A549 (cell line): ENCODE measurements around the gene SLC26A2. TPM values are rescaled to one million over a fixed set of nuclear protein-coding genes. Genes with fewer than 3 reads are reported as not detected.

Source experiments
- ATAC-seq, 2 experiments: fragments of 200-7000 bp in 1 of 2; fragments of >200 bp in 1 of 2; cut with Nextera tagmentation in 1 of 2; cut with Tn5 transposase in 1 of 2; 3 replicates each; pipeline versions ENCODE4 v1.8.0 to v1.9.1; 2018 to 2020; ENCODE audit warnings: mild to moderate bottlenecking in 1 of 2, moderate library complexity in 1 of 2
- CTCF ChIA-PET: fragments of 300-600 bp; sonication (Branson Sonifier 250); formaldehyde crosslinking; extraction: SDS; loops from one replicate; lab custom pipeline; 2021; ENCODE audit warnings: antibody characterized with exemption, inconsistent platforms; lab: Yijun Ruan, JAX
- POLR2A ChIA-PET: fragments of 350-600 bp; formaldehyde crosslinking; extraction: SDS; loops from one replicate; lab custom pipeline; 2021; ENCODE audit warnings: antibody characterized with exemption, inconsistent platforms; lab: Yijun Ruan, JAX
- DNase-seq, 2 experiments: peaks; one replicate each; pipeline versions ENCODE4 v3.0.0 to v3.0.0-alpha.2; 2011 to 2016; ENCODE audit warnings: low read depth in 1 of 2, low spot score in 1 of 2
- FAIRE-seq: peaks from 2 replicates; lab custom pipeline; 2011; peaks lifted over from hg19 to GRCh38; lab: Jason Lieb, UNC
- H3K27ac ChIP-seq, 2 experiments: fragments of >200 bp; sonication (Bioruptor Twin); formaldehyde crosslinking; 3 replicates each; pipeline ENCODE4 v1.5.1; 2016 to 2017
- H3K4me1 ChIP-seq: fragments of >200 bp; sonication (Bioruptor Twin); formaldehyde crosslinking; 3 replicates; pipeline ENCODE4 v1.6.1; 2016
- H3K4me2 ChIP-seq: fragments of >200 bp; sonication (Bioruptor Twin); formaldehyde crosslinking; 3 replicates; pipeline ENCODE4 v1.6.1; 2016
- H3K4me3 ChIP-seq: fragments of >200 bp; sonication (Bioruptor Twin); formaldehyde crosslinking; 3 replicates; pipeline ENCODE4 v1.5.1; 2016
- H3K9me3 ChIP-seq: fragments of >200 bp; sonication (Bioruptor Twin); formaldehyde crosslinking; 3 replicates; pipeline ENCODE4 v1.6.1; 2016
- BHLHE40 ChIP-seq: IDR thresholded peaks from 2 replicates; pipeline ENCODE4 v1.6.1; 2012; ENCODE audit warnings: low read depth, low read length, inconsistent platforms
- CBX2 ChIP-seq: fragments of 200-600 bp; sonication (generic); IDR thresholded peaks from 2 replicates; pipeline ENCODE4 v1.6.1; 2016; ENCODE audit warnings: low read depth, mild to moderate bottlenecking, borderline replicate concordance
- CBX8 ChIP-seq: fragments of 200-600 bp; sonication (generic); IDR thresholded peaks from 2 replicates; pipeline ENCODE4 v1.6.1; 2016
- CEBPB ChIP-seq, 2 experiments: fragments of >200 bp in 1 of 2; sonication (Bioruptor Twin) in 1 of 2; formaldehyde crosslinking in 1 of 2; IDR thresholded peaks; 2 replicates each; pipeline ENCODE4 v1.6.1; 2012 to 2016
- CHD4 ChIP-seq: fragments of 200-600 bp; sonication (generic); IDR thresholded peaks from 2 replicates; pipeline ENCODE4 v1.6.1; 2016; ENCODE audit warnings: antibody characterized with exemption, mild to moderate bottlenecking, borderline replicate concordance
- ELK1 ChIP-seq: fragments of 150-350 bp; IDR thresholded peaks from 2 replicates; pipeline ENCODE4 v1.6.1; 2014; ENCODE audit warnings: low read depth, mild to moderate bottlenecking, low read length
- GATA3 ChIP-seq: IDR thresholded peaks from 2 replicates; pipeline ENCODE4 v1.6.1; 2012; ENCODE audit warnings: borderline replicate concordance
- HMGXB4 ChIP-seq: fragments of 250-450 bp; sonication (Bioruptor Pico); IDR thresholded peaks from 2 replicates; pipeline ENCODE4 v1.5.0; 2021; ENCODE audit warnings: mild to moderate bottlenecking, moderate library complexity, borderline replicate concordance
- HOXB13 ChIP-seq: fragments of 250-450 bp; sonication (Bioruptor Pico); IDR thresholded peaks from 2 replicates; pipeline ENCODE4 v1.5.0; 2020; ENCODE audit warnings: low read depth, mild to moderate bottlenecking, moderate library complexity
- JUN ChIP-seq, 2 experiments: fragments of >200 bp; sonication (Bioruptor Twin); formaldehyde crosslinking; IDR thresholded peaks; 2 replicates in 1 of 2; 3 replicates in 1 of 2; pipeline ENCODE4 v1.6.1; 2016 to 2017
- JUNB ChIP-seq: fragments of >200 bp; sonication (Bioruptor Twin); formaldehyde crosslinking; IDR thresholded peaks from 2 replicates; pipeline ENCODE4 v1.6.1; 2016
- MAX ChIP-seq: IDR thresholded peaks from 2 replicates; pipeline ENCODE4 v1.6.1; 2012
- PBX3 ChIP-seq: IDR thresholded peaks from 2 replicates; pipeline ENCODE4 v1.6.1; 2012
- POLR2A ChIP-seq: IDR thresholded peaks from 2 replicates; pipeline ENCODE4 v1.6.1; 2012; ENCODE audit warnings: mild to moderate bottlenecking, low read length
- RARB ChIP-seq: fragments of 250-450 bp; sonication (Bioruptor Pico); IDR thresholded peaks from 2 replicates; pipeline ENCODE4 v1.8.0; 2021; ENCODE audit warnings: mild to moderate bottlenecking, moderate library complexity
- RCOR1 ChIP-seq: fragments of 150-350 bp; IDR thresholded peaks from 2 replicates; pipeline ENCODE4 v1.6.1; 2014; ENCODE audit warnings: antibody characterized with exemption, low read length, low read depth
- RNF2 ChIP-seq: fragments of 200-600 bp; sonication (generic); IDR thresholded peaks from 2 replicates; pipeline ENCODE4 v1.6.1; 2016; ENCODE audit warnings: low read depth, mild to moderate bottlenecking, antibody characterized with exemption, moderate library complexity, borderline replicate concordance
- TFCP2L1 ChIP-seq: fragments of 250-450 bp; sonication (Bioruptor Pico); IDR thresholded peaks from 2 replicates; pipeline ENCODE4 v1.5.0; 2021; ENCODE audit warnings: mild to moderate bottlenecking
- TP53 ChIP-seq: fragments of 250-450 bp; sonication (Bioruptor Pico); IDR thresholded peaks from 2 replicates; pipeline ENCODE4 v1.5.0; 2021; ENCODE audit warnings: mild to moderate bottlenecking, moderate library complexity
- USF2 ChIP-seq: fragments of 450-650 bp; IDR thresholded peaks from 2 replicates; pipeline ENCODE4 v1.6.1; 2014; ENCODE audit warnings: antibody characterized with exemption
- ZC3H11A ChIP-seq: fragments of 450-650 bp; IDR thresholded peaks from 2 replicates; pipeline ENCODE4 v1.6.1; 2014; ENCODE audit warnings: antibody characterized with exemption, mild to moderate bottlenecking
- WGBS: methylation state at CpG from one replicate; pipeline ENCODE4 v1.1.6; 2017; ENCODE audit errors: missing lambda C conversion rate; 5-methylcytosine and 5-hydroxymethylcytosine counted together
- polyA plus RNA-seq, 4 experiments: library from polyadenylated mRNA; depleted of rRNA in 3 of 4; stranded (reverse); fragments of >200 nt; fragmentation: RNase III in 1 of 4; extraction: RNeasy Plus Mini Kit Qiagen cat#74134 plus additional on column Dnase treatment in 1 of 4; gene quantifications; 2 replicates in 3 of 4; 3 replicates in 1 of 4; pipeline ENCODE4 v1.2.3, GENCODE V29; 2011 to 2017

Gene SLC26A2
- polyA plus RNA-seq, 2 of the 4 experiments (the other 2 are of a cell fraction): 31.9 to 32.2 TPM

GRCh38 chr5:149913436-149914419, 46.8 kb upstream of the SLC26A2 start:
- Histone ChIP-seq H3K4me2 (no peak overlapping the region), H3K27ac (no peak overlapping the region), H3K4me1 (no peaks in the 10 kb centered on the region), H3K4me3 (no peak overlapping the region), H3K9me3 (no peaks in the 10 kb centered on the region)
- TF ChIP-seq BHLHE40 (no peak), CBX2 (no peak), ZC3H11A (no peak), POLR2A (no peak), CEBPB (IDR thresholded peaks at IDR 0.05) (no peak), PBX3 (no peak), MAX (no peak), HOXB13 (CRISPR knock-in tag) (no peak), GATA3 (no peak), RCOR1 (no peak), CBX8 (no peak), TP53 (CRISPR knock-in tag) (no peak), CHD4 (no peak), TFCP2L1 (no peak), RNF2 (no peak)
- ChIA-PET POLR2A (interaction anchor here (0.7 kb wide), 1 partner anchor 24 kb away, joined by 6 read pairs; no protein-coding TSS in a partner anchor), CTCF (interaction anchor here (0.6 to 1.4 kb wide), 4 partner anchors 11 to 61 kb away, joined by 3 to 6 read pairs (median 3); no protein-coding TSS in a partner anchor)
- no peak for FAIRE-seq
- no peak for DNase-seq
- no peak for ATAC-seq
- 69% methylated on average over 7 of the region's 7 CpGs for WGBS

GRCh38 chr5:149915392-149916260, 44.9 kb upstream of the SLC26A2 start:
- WGBS: 76% methylated on average over 7 of the region's 7 CpGs
- no peak overlapping the region for H3K4me2 ChIP-seq
- H3K9me3 ChIP-seq: no peaks in the 10 kb centered on the region
- FAIRE-seq: no peak
- no peak overlapping the region for H3K4me3 ChIP-seq
- DNase-seq: no peak
- ChIA-PET CTCF (interaction anchor here (1.1 to 2.7 kb wide), 5 partner anchors 17 to 63 kb away, joined by 3 to 13 read pairs (median 7); no protein-coding TSS in a partner anchor), POLR2A (interaction anchor here (1.2 kb wide), 1 partner anchor 45 kb away, joined by 4 read pairs; the partner anchor contains the start of gene SLC26A2)
- no peak for ATAC-seq
- no peak overlapping the region for H3K27ac ChIP-seq
- TF ChIP-seq POLR2A (no peak), RCOR1 (no peak), ZC3H11A (no peak), JUN (IDR thresholded peaks at IDR 0.05) (no peak), HMGXB4 (CRISPR knock-in tag) (no peak), TP53 (CRISPR knock-in tag) (no peak), ELK1 (no peak), JUNB (no peak), USF2 (no peak), CEBPB (IDR thresholded peaks at IDR 0.05) (no peak), RARB (CRISPR knock-in tag) (no peak)
- H3K4me1 ChIP-seq: no peaks in the 10 kb centered on the region
